NCI-H82 treated with DMSO at 0.1 percent for 48 hours (cell line): Measurements from ENCODE around the gene MAGEC3.

Source experiments
- DNase-seq: peaks from one replicate; lab custom pipeline; 2025; ENCODE audit not compliant: unreplicated experiment; lab: John Stamatoyannopoulos, UW

Gene MAGEC3

DNA sequence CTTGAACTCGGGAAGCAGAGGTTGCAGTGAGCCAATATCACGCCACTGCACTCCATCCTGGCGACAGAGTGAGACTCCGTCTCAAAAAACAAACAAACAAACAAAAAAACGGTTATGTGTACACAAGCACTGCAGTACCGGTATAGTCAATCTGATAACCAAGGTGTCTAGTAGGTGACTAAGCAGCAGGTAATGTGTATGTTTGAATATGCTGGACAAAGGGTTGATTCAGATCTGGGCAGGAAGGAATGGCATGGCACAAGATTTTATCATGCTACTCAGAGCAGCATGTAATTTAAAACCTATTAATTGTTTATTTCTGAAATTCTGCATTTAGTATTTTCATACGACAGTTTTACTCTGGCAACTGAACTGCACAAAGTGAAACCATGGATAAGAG, 107.3 kb downstream of the MAGEC3 start:
- DNase-seq, result no peak

DNA sequence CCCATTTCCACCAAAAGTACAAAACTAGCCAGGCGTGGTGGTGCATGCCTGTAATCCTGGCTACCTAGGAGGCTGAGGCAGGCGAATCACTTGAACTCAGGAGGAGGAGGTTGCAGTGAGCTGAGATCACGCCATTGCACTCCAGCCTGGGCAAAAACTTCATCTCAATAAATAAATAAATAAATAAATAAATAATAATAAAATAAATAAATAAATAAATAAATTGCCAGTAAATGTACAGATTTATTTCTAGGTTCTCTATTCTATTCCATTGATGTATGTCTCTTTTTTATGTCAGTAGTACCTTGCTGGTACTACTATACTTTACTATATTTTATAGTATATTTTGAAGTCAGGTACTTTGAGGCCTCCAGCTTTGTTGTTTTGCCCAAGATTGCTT, 109.2 kb downstream of the MAGEC3 start:
- no peak for DNase-seq
